Measurements from ENCODE around the gene CERS1.

Gene CERS1

GRCh38 chr19:18889949-18890745 is 5.8 kb downstream of the CERS1 start:
- no peak overlapping the region for H3K4me3 ChIP-seq (ENCODE audit: low read depth, low read length)
- TF ChIP-seq CTCF (conservative IDR thresholded peaks at IDR 0.05; ENCODE audit: low read depth, low read length), result no peak
- DNase-seq (ENCODE audit: low read depth), result no peak

GRCh38 chr19:18886972-18887371 is 9.0 kb downstream of the CERS1 start:
- no peak for TF ChIP-seq CTCF (conservative IDR thresholded peaks at IDR 0.05; ENCODE audit: low read depth, low read length)
- no peak overlapping the region for H3K4me3 ChIP-seq (ENCODE audit: low read depth, low read length)
- no peak for DNase-seq (ENCODE audit: low read depth)

GRCh38 chr19:18883526-18884304 is 12.2 kb downstream of the CERS1 start:
- no peak for DNase-seq (ENCODE audit: low read depth)
- H3K4me3 ChIP-seq (ENCODE audit: low read depth, low read length), result no peak overlapping the region
- no peak for TF ChIP-seq CTCF (conservative IDR thresholded peaks at IDR 0.05; ENCODE audit: low read depth, low read length)

GRCh38 chr19:18881491-18881890 is 14.5 kb downstream of the CERS1 start:
- DNase-seq (ENCODE audit: low read depth), result no peak
- no peak overlapping the region for H3K4me3 ChIP-seq (ENCODE audit: low read depth, low read length)
- TF ChIP-seq CTCF (conservative IDR thresholded peaks at IDR 0.05; ENCODE audit: low read depth, low read length), result no peak

- no peak overlapping the region for H3K4me3 ChIP-seq (ENCODE audit: low read depth, low read length)
- TF ChIP-seq CTCF (conservative IDR thresholded peaks at IDR 0.05; ENCODE audit: low read depth, low read length), result no peak
- DNase-seq (ENCODE audit: low read depth), result peak; percentile 15
Measured at GRCh38 chr19:18879579-18880373, 16.2 kb downstream of the CERS1 start.

- TF ChIP-seq CTCF (conservative IDR thresholded peaks at IDR 0.05; ENCODE audit: low read depth, low read length), result no peak
- DNase-seq (ENCODE audit: low read depth), result no peak
- no peak overlapping the region for H3K4me3 ChIP-seq (ENCODE audit: low read depth, low read length)
Measured at GRCh38 chr19:18878858-18879578, 16.9 kb downstream of the CERS1 start.
